GM12801 (cell line): ENCODE measurements around the gene NEDD4L.

Source experiments
- CTCF ChIP-seq: IDR thresholded peaks from one replicate; pipeline ENCODE4 v1.5.1; 2011; ENCODE audit warnings: control low read depth; ENCODE audit not compliant: insufficient read length; ENCODE audit errors: extremely low read depth

Gene NEDD4L

GRCh38 chr18:58400331-58400870 lies 356.4 kb downstream of the NEDD4L start:
- TF ChIP-seq CTCF, result no peak

GRCh38 chr18:58401191-58401590 lies 357.2 kb downstream of the NEDD4L start:
- TF ChIP-seq CTCF, result no peak

GRCh38 chr18:58402247-58402646 lies 358.2 kb downstream of the NEDD4L start:
- TF ChIP-seq CTCF, result no peak

GRCh38 chr18:58402951-58403702 lies 359.1 kb downstream of the NEDD4L start:
- TF ChIP-seq CTCF, result no peak

- TF ChIP-seq CTCF, result no peak
Measured at GRCh38 chr18:58403799-58404455, 359.9 kb downstream of the NEDD4L start.

- no peak for TF ChIP-seq CTCF
Measured at GRCh38 chr18:58405107-58405898, 361.3 kb downstream of the NEDD4L start.

GRCh38 chr18:58407263-58407648 lies 363.2 kb downstream of the NEDD4L start:
- no peak for TF ChIP-seq CTCF
